Gastrocnemius medialis (tissue), 4 donors: ENCODE measurements around the gene TMEM109.

ENCODE experiments used
- POLR2A ChIP-seq, 2 donors: fragments of 450-650 bp; IDR thresholded peaks; one replicate each; pipeline ENCODE4 v1.6.1; 2017; ENCODE audit warnings: antibody characterized with exemption in 2 of 2, mild to moderate bottlenecking in 2 of 2, moderate library complexity in 2 of 2
- TF ChIP-seq, protein P1 (sequence below), 5 experiments: fragments of 450-650 bp in 3 of 5; fragments of 200-600 bp in 2 of 5; sonication (generic) in 2 of 5; IDR thresholded peaks in 4 of 5; conservative IDR thresholded peaks in 1 of 5; 1 replicate in 4 of 5; 2 replicates in 1 of 5; pipeline ENCODE4 v1.5.1; 2016 to 2019; ENCODE audit warnings: antibody characterized with exemption in 5 of 5, mild to moderate bottlenecking in 3 of 5, moderate library complexity in 3 of 5

DNA sequence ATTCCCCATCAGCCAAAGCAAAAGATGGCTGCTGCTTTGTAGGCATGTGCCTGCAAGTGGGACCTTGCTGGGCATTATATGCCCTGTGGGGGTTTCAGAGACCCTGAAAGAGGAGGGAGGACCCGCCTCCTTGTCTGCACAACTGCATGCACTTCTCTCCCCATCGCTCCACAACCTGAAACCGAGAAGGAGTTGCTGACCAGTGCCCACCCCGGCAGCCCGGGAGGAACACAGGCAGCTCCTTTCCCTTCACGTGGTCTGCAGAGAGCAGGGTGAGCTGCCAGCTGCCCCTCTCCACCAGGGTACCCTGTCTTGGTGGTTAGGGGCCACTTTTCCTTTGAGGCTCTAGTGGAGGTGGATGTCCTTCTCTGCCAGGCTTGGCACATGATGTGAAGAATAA lies 8.9 kb downstream of the TMEM109 start:
- no peak for TF ChIP-seq POLR2A (IDR thresholded peaks at IDR 0.05)
- TF ChIP-seq, protein P1, sequence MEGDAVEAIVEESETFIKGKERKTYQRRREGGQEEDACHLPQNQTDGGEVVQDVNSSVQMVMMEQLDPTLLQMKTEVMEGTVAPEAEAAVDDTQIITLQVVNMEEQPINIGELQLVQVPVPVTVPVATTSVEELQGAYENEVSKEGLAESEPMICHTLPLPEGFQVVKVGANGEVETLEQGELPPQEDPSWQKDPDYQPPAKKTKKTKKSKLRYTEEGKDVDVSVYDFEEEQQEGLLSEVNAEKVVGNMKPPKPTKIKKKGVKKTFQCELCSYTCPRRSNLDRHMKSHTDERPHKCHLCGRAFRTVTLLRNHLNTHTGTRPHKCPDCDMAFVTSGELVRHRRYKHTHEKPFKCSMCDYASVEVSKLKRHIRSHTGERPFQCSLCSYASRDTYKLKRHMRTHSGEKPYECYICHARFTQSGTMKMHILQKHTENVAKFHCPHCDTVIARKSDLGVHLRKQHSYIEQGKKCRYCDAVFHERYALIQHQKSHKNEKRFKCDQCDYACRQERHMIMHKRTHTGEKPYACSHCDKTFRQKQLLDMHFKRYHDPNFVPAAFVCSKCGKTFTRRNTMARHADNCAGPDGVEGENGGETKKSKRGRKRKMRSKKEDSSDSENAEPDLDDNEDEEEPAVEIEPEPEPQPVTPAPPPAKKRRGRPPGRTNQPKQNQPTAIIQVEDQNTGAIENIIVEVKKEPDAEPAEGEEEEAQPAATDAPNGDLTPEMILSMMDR (IDR thresholded peaks at IDR 0.05 in 4 of 5, conservative IDR thresholded peaks at IDR 0.05 in 1 of 5) = no peak
